ENCODE measurements around the gene EML1.

Gene EML1

GRCh38 chr14:99875836-99876235, 82.6 kb downstream of the EML1 start:
- H3K36me3 ChIP-seq (ENCODE audit: control insufficient read depth, insufficient read depth, low read length) = no peaks in the 10 kb centered on the region
- no peak overlapping the region for H3K9ac ChIP-seq (ENCODE audit: low read length)
- H3K27me3 ChIP-seq (ENCODE audit: control insufficient read depth, insufficient read depth, low read length) = peaks cover 19% of the 10 kb centered on the region
- H3K4me1 ChIP-seq (ENCODE audit: control insufficient read depth, insufficient read depth, low read length) = peaks cover 10% of the 10 kb centered on the region
- no peak overlapping the region for H3K4me3 ChIP-seq (ENCODE audit: low read length)
- H3K9me3 ChIP-seq (ENCODE audit: control insufficient read depth, low read length) = no peaks in the 10 kb centered on the region

GRCh38 chr14:99876406-99876805, 83.2 kb downstream of the EML1 start:
- H3K9ac ChIP-seq (ENCODE audit: low read length) = no peak overlapping the region

GRCh38 chr14:99878563-99878962, 85.3 kb downstream of the EML1 start:
- H3K36me3 ChIP-seq (ENCODE audit: control insufficient read depth, insufficient read depth, low read length) = no peaks in the 10 kb centered on the region
- no peaks in the 10 kb centered on the region for H3K9me3 ChIP-seq (ENCODE audit: control insufficient read depth, low read length)
- peaks cover 20% of the 10 kb centered on the region for H3K27me3 ChIP-seq (ENCODE audit: control insufficient read depth, insufficient read depth, low read length)
- H3K4me3 ChIP-seq (ENCODE audit: low read length) = no peak overlapping the region
- peaks cover 10% of the 10 kb centered on the region for H3K4me1 ChIP-seq (ENCODE audit: control insufficient read depth, insufficient read depth, low read length)
- no peak overlapping the region for H3K9ac ChIP-seq (ENCODE audit: low read length)

More at GRCh38 chr14:99876406-99876805, 83.2 kb downstream of the EML1 start:
- Histone ChIP-seq H3K4me1 (ENCODE audit: control insufficient read depth, insufficient read depth, low read length) (peaks cover 10% of the 10 kb centered on the region), H3K4me3 (ENCODE audit: low read length) (no peak overlapping the region), H3K36me3 (ENCODE audit: control insufficient read depth, insufficient read depth, low read length) (no peaks in the 10 kb centered on the region), H3K9me3 (ENCODE audit: control insufficient read depth, low read length) (no peaks in the 10 kb centered on the region), H3K27me3 (ENCODE audit: control insufficient read depth, insufficient read depth, low read length) (peaks cover 20% of the 10 kb centered on the region)

GRCh38 chr14:99879401-99880295, 86.4 kb downstream of the EML1 start:
- Histone ChIP-seq H3K9me3 (ENCODE audit: control insufficient read depth, low read length) (no peaks in the 10 kb centered on the region), H3K27me3 (ENCODE audit: control insufficient read depth, insufficient read depth, low read length) (peaks cover 20% of the 10 kb centered on the region), H3K36me3 (ENCODE audit: control insufficient read depth, insufficient read depth, low read length) (no peaks in the 10 kb centered on the region), H3K9ac (ENCODE audit: low read length) (no peak overlapping the region), H3K4me1 (ENCODE audit: control insufficient read depth, insufficient read depth, low read length) (peaks cover 10% of the 10 kb centered on the region), H3K4me3 (ENCODE audit: low read length) (no peak overlapping the region)

- Histone ChIP-seq H3K9ac (ENCODE audit: low read length) (no peak overlapping the region), H3K27me3 (ENCODE audit: control insufficient read depth, insufficient read depth, low read length) (peaks cover 20% of the 10 kb centered on the region)
These were observed 87.6 kb downstream of the EML1 start for GRCh38 chr14:99880651-99881420.

GRCh38 chr14:99883866-99884650, 90.8 kb downstream of the EML1 start:
- H3K9ac ChIP-seq (ENCODE audit: low read length) = no peak overlapping the region
- H3K4me1 ChIP-seq (ENCODE audit: control insufficient read depth, insufficient read depth, low read length) = peaks cover 10% of the 10 kb centered on the region
- no peak overlapping the region for H3K4me3 ChIP-seq (ENCODE audit: low read length)
- H3K36me3 ChIP-seq (ENCODE audit: control insufficient read depth, insufficient read depth, low read length) = no peaks in the 10 kb centered on the region
- H3K27me3 ChIP-seq (ENCODE audit: control insufficient read depth, insufficient read depth, low read length) = peaks cover 11% of the 10 kb centered on the region
- H3K9me3 ChIP-seq (ENCODE audit: control insufficient read depth, low read length) = no peaks in the 10 kb centered on the region

More at GRCh38 chr14:99880651-99881420, 87.6 kb downstream of the EML1 start:
- H3K36me3 ChIP-seq (ENCODE audit: control insufficient read depth, insufficient read depth, low read length) = no peaks in the 10 kb centered on the region
- no peaks in the 10 kb centered on the region for H3K9me3 ChIP-seq (ENCODE audit: control insufficient read depth, low read length)
- H3K4me1 ChIP-seq (ENCODE audit: control insufficient read depth, insufficient read depth, low read length) = peaks cover 10% of the 10 kb centered on the region
- H3K4me3 ChIP-seq (ENCODE audit: low read length) = no peak overlapping the region

- peaks cover 9% of the 10 kb centered on the region for H3K27me3 ChIP-seq (ENCODE audit: control insufficient read depth, insufficient read depth, low read length)
- peaks cover 3% of the 10 kb centered on the region for H3K4me1 ChIP-seq (ENCODE audit: control insufficient read depth, insufficient read depth, low read length)
- no peaks in the 10 kb centered on the region for H3K36me3 ChIP-seq (ENCODE audit: control insufficient read depth, insufficient read depth, low read length)
- H3K9ac ChIP-seq (ENCODE audit: low read length) = no peak overlapping the region
- H3K9me3 ChIP-seq (ENCODE audit: control insufficient read depth, low read length) = no peaks in the 10 kb centered on the region
- H3K4me3 ChIP-seq (ENCODE audit: low read length) = no peak overlapping the region
These were observed 91.8 kb downstream of the EML1 start for GRCh38 chr14:99884834-99885648.

GRCh38 chr14:99885649-99885958, 92.4 kb downstream of the EML1 start:
- H3K4me1 ChIP-seq (ENCODE audit: control insufficient read depth, insufficient read depth, low read length) = no peaks in the 10 kb centered on the region

GRCh38 chr14:99887407-99887806, 94.2 kb downstream of the EML1 start:
- H3K4me1 ChIP-seq (ENCODE audit: control insufficient read depth, insufficient read depth, low read length) = no peaks in the 10 kb centered on the region
- no peak overlapping the region for H3K9ac ChIP-seq (ENCODE audit: low read length)
- no peaks in the 10 kb centered on the region for H3K36me3 ChIP-seq (ENCODE audit: control insufficient read depth, insufficient read depth, low read length)
- H3K9me3 ChIP-seq (ENCODE audit: control insufficient read depth, low read length) = no peaks in the 10 kb centered on the region
- H3K27me3 ChIP-seq (ENCODE audit: control insufficient read depth, insufficient read depth, low read length) = no peaks in the 10 kb centered on the region
- no peak overlapping the region for H3K4me3 ChIP-seq (ENCODE audit: low read length)

More at GRCh38 chr14:99885649-99885958, 92.4 kb downstream of the EML1 start:
- Histone ChIP-seq H3K27me3 (ENCODE audit: control insufficient read depth, insufficient read depth, low read length) (peaks cover 4% of the 10 kb centered on the region), H3K36me3 (ENCODE audit: control insufficient read depth, insufficient read depth, low read length) (no peaks in the 10 kb centered on the region), H3K9me3 (ENCODE audit: control insufficient read depth, low read length) (no peaks in the 10 kb centered on the region), H3K4me3 (ENCODE audit: low read length) (no peak overlapping the region), H3K9ac (ENCODE audit: low read length) (no peak overlapping the region)

GRCh38 chr14:99888149-99888548, 94.9 kb downstream of the EML1 start:
- no peak overlapping the region for H3K9ac ChIP-seq (ENCODE audit: low read length)
- H3K4me3 ChIP-seq (ENCODE audit: low read length) = no peak overlapping the region
- H3K4me1 ChIP-seq (ENCODE audit: control insufficient read depth, insufficient read depth, low read length) = no peaks in the 10 kb centered on the region
- H3K36me3 ChIP-seq (ENCODE audit: control insufficient read depth, insufficient read depth, low read length) = no peaks in the 10 kb centered on the region
- no peaks in the 10 kb centered on the region for H3K9me3 ChIP-seq (ENCODE audit: control insufficient read depth, low read length)
- H3K27me3 ChIP-seq (ENCODE audit: control insufficient read depth, insufficient read depth, low read length) = no peaks in the 10 kb centered on the region

GRCh38 chr14:99889268-99889667, 96.1 kb downstream of the EML1 start:
- Histone ChIP-seq H3K27me3 (ENCODE audit: control insufficient read depth, insufficient read depth, low read length) (no peaks in the 10 kb centered on the region), H3K36me3 (ENCODE audit: control insufficient read depth, insufficient read depth, low read length) (no peaks in the 10 kb centered on the region), H3K9me3 (ENCODE audit: control insufficient read depth, low read length) (no peaks in the 10 kb centered on the region), H3K4me3 (ENCODE audit: low read length) (no peak overlapping the region), H3K9ac (ENCODE audit: low read length) (no peak overlapping the region), H3K4me1 (ENCODE audit: control insufficient read depth, insufficient read depth, low read length) (no peaks in the 10 kb centered on the region)

All from mucosa of stomach (tissue), 1 donor.